Activated naive CD4-positive, alpha-beta T cell treated with anti-CD3 and anti-CD28 coated beads for 36 hours (primary cell): ENCODE data around the gene ALK. TPM values are rescaled to one million over a fixed set of nuclear protein-coding genes. Genes with fewer than 3 reads are reported as not detected.

Experiments
- CTCF ChIA-PET: fragments of 350-600 bp; sonication (Branson Sonifier 250); formaldehyde crosslinking; loops from one replicate; lab custom pipeline; 2021; ENCODE audit warnings: antibody characterized with exemption; lab: Charles Lee
- DNase-seq: peaks from one replicate; pipeline ENCODE4 v3.0.0-alpha.2; 2020
- H3K27ac Mint-ChIP-seq: one replicate; pipeline ENCODE4 v1.8.0; 2021; ENCODE audit warnings: mild to moderate bottlenecking, mixed read lengths
- H3K27me3 Mint-ChIP-seq: one replicate; pipeline ENCODE4 v1.8.0; 2021; ENCODE audit warnings: low read depth, mixed read lengths
- H3K36me3 Mint-ChIP-seq: one replicate; pipeline ENCODE4 v1.8.0; 2021; ENCODE audit warnings: low read depth, mixed read lengths
- H3K4me1 Mint-ChIP-seq: one replicate; pipeline ENCODE4 v1.8.0; 2021; ENCODE audit warnings: low read depth, mixed read lengths
- H3K4me3 Mint-ChIP-seq: one replicate; pipeline ENCODE4 v1.8.0; 2021; ENCODE audit warnings: mild to moderate bottlenecking, moderate library complexity, mixed read lengths
- H3K9me3 Mint-ChIP-seq: one replicate; pipeline ENCODE4 v1.8.0; 2021; ENCODE audit warnings: mixed read lengths
- intact Hi-C: fragments of 100-400 bp; cut with micrococcal nuclease; formaldehyde crosslinking; loops from one replicate; pipeline ENCODE4 v1.15.1; 2023
- total RNA-seq, 2 experiments: library from RNA; stranded (reverse); gene quantifications; one replicate each; pipeline ENCODE4 v1.2.3, GENCODE V29; 2021

Gene ALK
- total RNA-seq, 2 experiments from 2014 or later: not detected

DNA sequence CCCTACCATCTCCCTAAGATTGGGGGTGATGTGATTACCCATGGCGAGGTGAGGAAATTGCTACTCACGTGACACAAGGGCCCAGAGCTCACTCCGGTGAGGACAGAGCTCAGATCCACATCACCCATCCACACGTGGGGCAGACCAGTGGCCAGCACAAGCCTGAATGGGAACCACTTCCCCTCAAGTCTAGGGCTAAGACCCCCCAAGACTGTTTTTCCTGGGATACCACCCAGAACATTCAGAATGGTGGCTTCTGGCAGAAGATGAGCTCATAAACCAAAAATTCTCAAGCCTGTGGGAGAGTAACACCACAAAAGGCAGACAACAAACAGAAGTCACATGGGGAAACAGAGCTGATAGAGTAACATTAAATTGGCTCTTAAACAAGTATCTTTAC lies 321.4 kb downstream of the ALK start:
- no peak overlapping the region for H3K27ac Mint-ChIP-seq
- DNase-seq: no peak
- no peaks in the 10 kb centered on the region for H3K4me1 Mint-ChIP-seq
- CTCF ChIA-PET: interaction anchor here (1.2 kb wide), 1 partner anchor 12 kb away, joined by 4 read pairs; no protein-coding TSS in a partner anchor
- intact Hi-C loops: no loop called here
- H3K27me3 Mint-ChIP-seq: peaks cover 3% of the 10 kb centered on the region
- H3K4me3 Mint-ChIP-seq: no peak overlapping the region
- H3K36me3 Mint-ChIP-seq: no peaks in the 10 kb centered on the region
- no peaks in the 10 kb centered on the region for H3K9me3 Mint-ChIP-seq

DNA sequence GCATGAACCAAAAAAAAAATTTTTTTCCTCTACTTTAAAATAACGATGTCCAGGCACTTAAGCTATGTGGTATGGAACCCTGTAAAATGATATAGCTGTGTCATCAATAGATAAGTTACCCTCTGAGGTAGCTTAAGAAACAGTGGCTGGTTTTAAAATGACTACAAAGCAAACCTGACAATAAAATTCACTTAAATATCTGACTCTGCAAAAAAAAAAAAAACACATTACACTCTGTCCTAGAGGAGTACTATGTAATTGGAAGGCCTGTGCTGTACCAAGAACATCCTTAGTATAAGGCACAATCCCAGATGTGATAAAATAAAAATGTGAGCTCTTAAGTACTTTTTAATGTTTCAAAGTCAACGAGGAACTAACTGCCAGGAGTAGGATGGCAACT lies 322.4 kb downstream of the ALK start:
- no peaks in the 10 kb centered on the region for H3K36me3 Mint-ChIP-seq
- no peak overlapping the region for H3K4me3 Mint-ChIP-seq
- no peak for DNase-seq
- intact Hi-C loops: no loop called here
- CTCF ChIA-PET: interaction anchor here (0.9 to 1.0 kb wide), 2 partner anchors 12 to 20 kb away, joined by 3 read pairs; no protein-coding TSS in a partner anchor
- peaks cover 3% of the 10 kb centered on the region for H3K27me3 Mint-ChIP-seq
- H3K9me3 Mint-ChIP-seq: no peaks in the 10 kb centered on the region
- no peaks in the 10 kb centered on the region for H3K4me1 Mint-ChIP-seq
- H3K27ac Mint-ChIP-seq: no peak overlapping the region

DNA sequence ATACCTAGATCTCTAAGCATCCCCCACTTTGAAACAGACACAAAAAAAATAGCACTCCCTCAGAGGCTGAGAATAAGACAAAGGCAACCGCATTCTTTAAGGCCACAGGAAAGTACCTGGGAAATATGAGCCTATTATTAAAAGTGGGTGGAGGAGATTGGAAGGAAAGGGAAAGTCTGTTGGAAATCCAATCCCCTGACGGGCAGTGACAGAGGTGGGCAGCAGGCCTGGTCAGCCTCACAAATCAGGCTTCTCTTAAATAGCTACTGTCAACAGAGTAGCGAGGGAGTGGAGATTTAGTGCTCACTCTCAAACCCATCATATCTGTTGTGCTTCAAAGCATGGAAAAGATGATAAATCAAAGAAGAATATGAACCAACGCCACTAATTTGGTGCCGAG lies 324.4 kb downstream of the ALK start:
- no peak overlapping the region for H3K27ac Mint-ChIP-seq
- CTCF ChIA-PET: no interaction called here
- H3K27me3 Mint-ChIP-seq: peaks cover 3% of the 10 kb centered on the region
- H3K4me1 Mint-ChIP-seq: no peaks in the 10 kb centered on the region
- DNase-seq: no peak
- H3K36me3 Mint-ChIP-seq: no peaks in the 10 kb centered on the region
- intact Hi-C loops: no loop called here
- no peak overlapping the region for H3K4me3 Mint-ChIP-seq
- no peaks in the 10 kb centered on the region for H3K9me3 Mint-ChIP-seq

DNA sequence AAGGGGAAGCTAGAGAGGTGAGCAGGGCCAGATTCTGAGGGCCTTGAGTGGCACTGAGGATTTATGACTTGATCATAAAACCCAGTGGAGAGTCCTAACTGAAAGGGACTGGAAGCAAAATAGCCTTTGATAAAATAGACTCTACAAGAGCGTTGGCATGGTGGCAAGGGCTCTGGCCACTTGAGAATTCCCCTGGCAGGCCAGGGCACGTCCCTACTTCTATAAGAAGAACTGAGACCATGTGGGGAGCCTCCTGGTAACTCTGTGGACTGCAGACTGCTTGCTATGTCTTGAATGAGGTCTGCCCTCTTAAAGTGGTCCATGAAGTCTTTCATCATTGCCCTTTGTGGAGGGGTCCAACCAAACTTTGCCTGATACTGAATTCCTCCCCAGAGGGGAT lies 324.8 kb downstream of the ALK start:
- H3K27me3 Mint-ChIP-seq: peaks cover 3% of the 10 kb centered on the region
- intact Hi-C loops: no loop called here
- no peaks in the 10 kb centered on the region for H3K36me3 Mint-ChIP-seq
- H3K4me3 Mint-ChIP-seq: no peak overlapping the region
- CTCF ChIA-PET: no interaction called here
- H3K4me1 Mint-ChIP-seq: no peaks in the 10 kb centered on the region
- no peak for DNase-seq
- H3K27ac Mint-ChIP-seq: no peak overlapping the region
- H3K9me3 Mint-ChIP-seq: no peaks in the 10 kb centered on the region

- CTCF ChIA-PET: no interaction called here
- no peak for DNase-seq
- H3K36me3 Mint-ChIP-seq: no peaks in the 10 kb centered on the region
- no peaks in the 10 kb centered on the region for H3K9me3 Mint-ChIP-seq
- H3K4me1 Mint-ChIP-seq: no peaks in the 10 kb centered on the region
- intact Hi-C loops: no loop called here
- no peak overlapping the region for H3K4me3 Mint-ChIP-seq
- no peaks in the 10 kb centered on the region for H3K27me3 Mint-ChIP-seq
- H3K27ac Mint-ChIP-seq: no peak overlapping the region
Observed at GRCh38 chr2:29591600-29591999, 329.8 kb downstream of the ALK start.

DNA sequence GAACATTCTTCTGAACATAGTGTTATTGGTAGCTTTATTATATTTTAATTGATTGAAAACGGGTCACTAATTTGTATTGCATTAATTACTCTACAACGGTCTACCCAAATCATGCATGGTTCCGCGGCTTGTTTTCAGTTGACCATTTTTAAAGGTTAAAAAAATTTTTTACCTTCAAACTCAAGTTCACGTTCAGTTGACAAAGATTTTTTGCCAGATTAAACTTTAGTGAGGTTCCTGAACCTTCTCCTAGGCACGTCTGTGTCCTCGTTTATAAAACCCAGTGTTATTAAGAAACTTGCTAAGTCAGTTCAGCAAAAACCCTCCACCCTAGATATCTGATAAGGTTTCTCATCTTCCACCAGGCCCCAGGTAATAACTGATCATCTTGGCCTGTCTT lies 331.2 kb downstream of the ALK start:
- DNase-seq: no peak
- no peaks in the 10 kb centered on the region for H3K36me3 Mint-ChIP-seq
- H3K4me1 Mint-ChIP-seq: no peaks in the 10 kb centered on the region
- H3K9me3 Mint-ChIP-seq: no peaks in the 10 kb centered on the region
- CTCF ChIA-PET: no interaction called here
- intact Hi-C loops: no loop called here
- no peaks in the 10 kb centered on the region for H3K27me3 Mint-ChIP-seq
- H3K27ac Mint-ChIP-seq: no peak overlapping the region
- H3K4me3 Mint-ChIP-seq: no peak overlapping the region

- H3K27me3 Mint-ChIP-seq: no peaks in the 10 kb centered on the region
- H3K27ac Mint-ChIP-seq: no peak overlapping the region
- H3K9me3 Mint-ChIP-seq: no peaks in the 10 kb centered on the region
- no peaks in the 10 kb centered on the region for H3K4me1 Mint-ChIP-seq
- DNase-seq: no peak
- H3K36me3 Mint-ChIP-seq: no peaks in the 10 kb centered on the region
- CTCF ChIA-PET: no interaction called here
- no peak overlapping the region for H3K4me3 Mint-ChIP-seq
- intact Hi-C loops: no loop called here
Observed at GRCh38 chr2:29589440-29590103, 331.8 kb downstream of the ALK start.

GRCh38 chr2:29587402-29588190 lies 333.8 kb downstream of the ALK start:
- intact Hi-C loops: no loop called here
- Mint-ChIP-seq H3K4me3 (no peak overlapping the region), H3K9me3 (no peaks in the 10 kb centered on the region), H3K36me3 (no peaks in the 10 kb centered on the region), H3K27me3 (no peaks in the 10 kb centered on the region), H3K4me1 (no peaks in the 10 kb centered on the region), H3K27ac (no peak overlapping the region)
- CTCF ChIA-PET: interaction anchor here (0.6 to 1.1 kb wide), 3 partner anchors 11 to 1108 kb away, joined by 3 to 4 read pairs (median 3); no protein-coding TSS in a partner anchor
- DNase-seq: no peak

- Mint-ChIP-seq H3K36me3 (no peaks in the 10 kb centered on the region), H3K27ac (no peak overlapping the region), H3K9me3 (no peaks in the 10 kb centered on the region), H3K27me3 (no peaks in the 10 kb centered on the region), H3K4me1 (no peaks in the 10 kb centered on the region), H3K4me3 (no peak overlapping the region)
- intact Hi-C loops: no loop called here
- CTCF ChIA-PET: interaction anchor here (0.6 to 1.1 kb wide), 3 partner anchors 12 to 1109 kb away, joined by 3 to 4 read pairs (median 3); no protein-coding TSS in a partner anchor
- DNase-seq: no peak
Observed at GRCh38 chr2:29586919-29587318, 334.5 kb downstream of the ALK start.

DNA sequence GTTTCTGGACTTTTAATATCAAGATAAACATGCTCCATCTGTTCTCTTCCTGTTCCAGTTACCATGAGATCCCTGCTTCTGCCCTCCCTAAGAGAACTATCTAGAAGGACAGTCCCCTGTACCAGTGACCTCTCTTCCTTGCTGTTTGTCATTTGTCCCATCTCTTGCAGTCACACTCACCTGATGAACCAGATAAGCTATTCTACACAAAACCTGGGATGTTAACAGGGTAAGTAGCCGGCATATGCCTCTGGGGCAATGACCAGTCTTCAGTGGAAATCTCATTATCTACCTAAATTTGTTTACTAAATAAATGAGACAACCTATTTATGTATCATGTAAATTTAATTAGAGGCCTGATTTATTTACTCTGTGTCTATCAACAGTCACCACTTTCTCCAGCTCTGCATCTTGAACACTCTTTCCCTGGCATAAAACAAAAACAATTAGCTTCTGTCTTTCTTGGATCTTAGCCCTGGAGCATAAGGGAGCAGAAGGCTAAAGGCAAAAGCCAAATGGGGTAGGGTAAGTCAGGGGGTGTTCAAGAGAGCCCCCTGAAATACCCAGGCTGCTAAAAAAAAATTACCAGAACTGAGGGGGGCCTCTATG lies 337.7 kb downstream of the ALK start:
- Mint-ChIP-seq H3K27ac (no peak overlapping the region), H3K36me3 (no peaks in the 10 kb centered on the region), H3K4me3 (no peak overlapping the region), H3K4me1 (no peaks in the 10 kb centered on the region), H3K9me3 (no peaks in the 10 kb centered on the region), H3K27me3 (no peaks in the 10 kb centered on the region)
- intact Hi-C loops: no loop called here
- CTCF ChIA-PET: no interaction called here
- no peak for DNase-seq

DNA sequence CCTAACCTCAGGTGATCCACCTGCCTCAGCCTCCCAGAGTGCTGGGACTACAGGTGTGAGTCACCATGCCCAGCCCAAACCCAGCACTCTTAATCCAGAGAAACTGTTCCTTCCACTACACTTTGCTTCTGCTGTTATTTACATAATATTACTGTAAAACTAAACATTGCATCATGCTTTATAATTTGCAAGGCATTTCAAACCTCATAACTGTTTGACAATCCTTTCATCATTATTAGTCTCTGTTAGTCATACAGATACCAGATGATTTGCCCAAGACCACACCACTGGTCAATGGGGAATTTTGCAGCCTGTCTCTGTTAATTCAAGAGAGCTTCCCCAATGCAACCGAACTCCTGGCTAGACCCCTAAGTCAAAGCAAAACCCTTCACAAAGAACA lies 338.3 kb downstream of the ALK start:
- CTCF ChIA-PET: no interaction called here
- Mint-ChIP-seq H3K4me3 (no peak overlapping the region), H3K27ac (no peak overlapping the region), H3K4me1 (no peaks in the 10 kb centered on the region), H3K9me3 (no peaks in the 10 kb centered on the region), H3K27me3 (no peaks in the 10 kb centered on the region), H3K36me3 (no peaks in the 10 kb centered on the region)
- intact Hi-C loops: no loop called here
- no peak for DNase-seq

GRCh38 chr2:29582062-29582461 lies 339.3 kb downstream of the ALK start:
- H3K4me3 Mint-ChIP-seq: no peak overlapping the region
- intact Hi-C loops: no loop called here
- no peaks in the 10 kb centered on the region for H3K4me1 Mint-ChIP-seq
- no peaks in the 10 kb centered on the region for H3K27me3 Mint-ChIP-seq
- H3K9me3 Mint-ChIP-seq: no peaks in the 10 kb centered on the region
- CTCF ChIA-PET: no interaction called here
- no peak overlapping the region for H3K27ac Mint-ChIP-seq
- H3K36me3 Mint-ChIP-seq: no peaks in the 10 kb centered on the region
- DNase-seq: no peak
